Kidney (tissue), 14 donors: Measurements from ENCODE around the gene ARTN. TPM values are rescaled to one million over a fixed set of nuclear protein-coding genes. Genes with fewer than 3 reads are reported as not detected.

ENCODE experiments used
- DNase-seq, 5 donors: peaks; one replicate each; pipeline ENCODE4 v3.0.0-alpha.2; 2013 to 2020
- FAIRE-seq: peaks from 2 replicates; lab custom pipeline; 2012; peaks lifted over from hg19 to GRCh38; lab: Jason Lieb, UNC
- H3K27ac ChIP-seq, 2 donors: one replicate each; pipeline ENCODE4 v1.7.0; 2013; ENCODE audit warnings: low read depth in 2 of 2, low read length in 2 of 2, inconsistent platforms in 1 of 2
- H3K27me3 ChIP-seq: one replicate; pipeline ENCODE4 v1.7.1; 2013; ENCODE audit warnings: low read length, inconsistent platforms; ENCODE audit not compliant: control insufficient read depth, insufficient read depth
- H3K36me3 ChIP-seq, 3 donors: one replicate each; pipeline versions ENCODE4 v1.7.0 to v1.7.1; 2013; ENCODE audit warnings: low read length in 3 of 3, control low read depth in 1 of 3, inconsistent platforms in 1 of 3; ENCODE audit not compliant: insufficient read depth in 3 of 3, control insufficient read depth in 2 of 3
- H3K4me1 ChIP-seq, 3 donors: one replicate each; pipeline versions ENCODE4 v1.7.0 to v1.7.1; 2013; ENCODE audit warnings: low read length in 3 of 3, inconsistent platforms in 1 of 3, low read depth in 1 of 3; ENCODE audit not compliant: control insufficient read depth in 2 of 3, insufficient read depth in 2 of 3
- H3K4me3 ChIP-seq, 3 donors: one replicate each; pipeline versions ENCODE4 v1.7.0 to v1.8.1; 2013; ENCODE audit warnings: low read length in 3 of 3, control low read depth in 1 of 3, inconsistent platforms in 1 of 3
- H3K9ac ChIP-seq, 3 donors: one replicate each; pipeline versions ENCODE4 v1.7.0 to v1.7.1; 2013; ENCODE audit warnings: low read length in 3 of 3, control low read depth in 1 of 3, inconsistent platforms in 1 of 3
- H3K9me3 ChIP-seq, 3 donors: one replicate each; pipeline versions ENCODE4 v1.7.0 to v1.7.1; 2013; ENCODE audit warnings: low read length in 3 of 3, control low read depth in 1 of 3, inconsistent platforms in 1 of 3; ENCODE audit not compliant: control insufficient read depth in 2 of 3, insufficient read depth in 1 of 3
- CTCF ChIP-seq: IDR thresholded peaks from 3 replicates; pipeline ENCODE4 v1.5.1; 2012; ENCODE audit warnings: mild to moderate bottlenecking, moderate library complexity, borderline replicate concordance; ENCODE audit not compliant: insufficient read depth; ENCODE audit errors: extremely low read depth
- intact Hi-C: fragments of 100-400 bp; cut with DNase I; formaldehyde crosslinking; loops from one replicate; pipeline ENCODE4 v1.11.1; 2022
- polyA plus RNA-seq: library from polyadenylated mRNA; stranded (reverse); fragments of 350-450 nt; fragmentation: Illumina TruSeq; extraction: RNeasy Lipid Tissue Mini Kit (QIAGEN cat#74804); gene quantifications from one replicate; pipeline ENCODE4 v1.2.3, GENCODE V29; 2014; ENCODE audit warnings: low read depth, low replicate concordance; ENCODE audit not compliant: insufficient read depth
- total RNA-seq: library from RNA; stranded (reverse); fragmentation: NEBNext Ultra II Directional; extraction: Animal tissue kit (Norgen Biotek cat#: 25700); gene quantifications from one replicate; pipeline ENCODE4 v1.2.1, GENCODE V29; 2021
- donor health status: control.
- donor health status: control.
- donor health status: control.
- donor health status: control.
- donor health status: control.
- donor health status: DM: yes; HTN: yes; CAD: no.
- donor health status: Normal renal cell carcinoma (clear cell type).

ARTN gene
- total and polyA plus RNA-seq, 2 donors from 2014 or later = 1.9 to 4.3 TPM

GRCh38 chr1:43938383-43938782 lies 4.8 kb downstream of the ARTN start:
- FAIRE-seq = no peak
- no peak overlapping the region for H3K4me3 ChIP-seq
- H3K4me1 ChIP-seq = peaks cover 0 to 29% (median 21%) of the 10 kb centered on the region in 3 donors
- H3K9ac ChIP-seq = peak overlapping the region in 1 of 3 donors; percentile 26
- no peak for DNase-seq
- no peak overlapping the region for H3K27ac ChIP-seq
- H3K9me3 ChIP-seq = no peaks in the 10 kb centered on the region
- no peak for TF ChIP-seq CTCF
- no peaks in the 10 kb centered on the region for H3K27me3 ChIP-seq
- intact Hi-C loops = no loop called here
- no peaks in the 10 kb centered on the region for H3K36me3 ChIP-seq

GRCh38 chr1:43938892-43939587 lies 5.4 kb downstream of the ARTN start:
- H3K4me1 ChIP-seq = peaks cover 0 to 29% (median 21%) of the 10 kb centered on the region in 3 donors
- no peak overlapping the region for H3K9ac ChIP-seq
- no peaks in the 10 kb centered on the region for H3K36me3 ChIP-seq
- DNase-seq (no peak), FAIRE-seq (no peak)
- no peaks in the 10 kb centered on the region for H3K27me3 ChIP-seq
- intact Hi-C loops = no loop called here
- no peaks in the 10 kb centered on the region for H3K9me3 ChIP-seq
- no peak overlapping the region for H3K4me3 ChIP-seq
- TF ChIP-seq CTCF = no peak
- H3K27ac ChIP-seq = no peak overlapping the region

GRCh38 chr1:43942411-43942810 lies 8.8 kb downstream of the ARTN start:
- Histone ChIP-seq H3K36me3 (no peaks in the 10 kb centered on the region), H3K4me3 (no peak overlapping the region), H3K27me3 (no peaks in the 10 kb centered on the region), H3K4me1 (peaks cover 0 to 21% (median 10%) of the 10 kb centered on the region in 3 donors), H3K9me3 (no peaks in the 10 kb centered on the region), H3K27ac (no peak overlapping the region), H3K9ac (no peak overlapping the region)
- DNase-seq = no peak
- no peak for FAIRE-seq
- TF ChIP-seq CTCF = no peak
- intact Hi-C loops = no loop called here

DNA sequence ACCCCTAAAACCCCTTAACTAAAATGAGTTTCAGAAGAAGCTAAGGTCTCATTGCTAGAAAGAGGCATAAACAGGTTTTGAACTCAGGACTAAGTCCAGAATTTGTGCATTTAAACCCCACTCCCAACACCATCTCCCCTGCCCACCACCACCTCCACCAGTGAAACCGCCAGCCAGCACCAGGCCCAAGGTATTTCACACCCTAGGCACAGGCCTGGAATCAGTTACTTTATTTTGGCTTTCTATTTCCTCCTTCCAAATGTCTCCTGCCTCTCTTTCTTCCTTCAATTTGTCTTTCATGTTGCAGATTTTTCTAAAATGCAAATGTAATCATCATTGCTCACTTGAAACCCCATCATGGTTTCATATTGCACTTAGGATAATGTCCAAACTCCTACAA lies 11.3 kb downstream of the ARTN start:
- Histone ChIP-seq H3K36me3 (peaks cover 0 to 6% (median 0%) of the 10 kb centered on the region in 3 donors), H3K4me1 (peaks cover 0 to 32% (median 14%) of the 10 kb centered on the region in 3 donors), H3K4me3 (no peak overlapping the region), H3K27ac (peak overlapping the region in 1 of 2 donors; percentile 14), H3K9me3 (no peaks in the 10 kb centered on the region), H3K27me3 (no peaks in the 10 kb centered on the region), H3K9ac (peak overlapping the region in 1 of 3 donors; percentile 26)
- no peak for TF ChIP-seq CTCF
- DNase-seq (no peak), FAIRE-seq (no peak)
- intact Hi-C loops = no loop called here
